K562 (cell line): ENCODE measurements around the gene DPM1. TPM values are rescaled to one million over a fixed set of nuclear protein-coding genes. Genes with fewer than 3 reads are reported as not detected.

Source experiments
- CBX2 ChIP-seq: fragments of 200-600 bp; sonication (generic); IDR thresholded peaks from one replicate; pipeline ENCODE4 v1.6.1; 2012; ENCODE audit warnings: mild to moderate bottlenecking, low read length, inconsistent platforms; ENCODE audit not compliant: insufficient read depth, poor library complexity, severe bottlenecking
- CEBPG ChIP-seq, 3 experiments: fragments of 200-800 bp in 1 of 3; sonication (Bioruptor generic) in 1 of 3; sonication (generic) in 1 of 3; formaldehyde crosslinking in 1 of 3; IDR thresholded peaks in 2 of 3; conservative IDR thresholded peaks in 1 of 3; 2 replicates each; pipeline versions ENCODE4 v1.6.1 to v1.8.0; 2016 to 2022; ENCODE audit warnings: missing compliant biosample characterization in 2 of 3, missing genetic modification characterization in 2 of 3, mild to moderate bottlenecking in 1 of 3, missing genetic modification reagents in 1 of 3
- E2F6 ChIP-seq, 2 experiments: IDR thresholded peaks; 2 replicates each; pipeline ENCODE4 v1.6.1; 2011; ENCODE audit warnings: borderline replicate concordance in 1 of 2, control low read depth in 1 of 2, low read depth in 1 of 2, low read length in 1 of 2, mild to moderate bottlenecking in 1 of 2, mixed read lengths in 1 of 2, moderate library complexity in 1 of 2; ENCODE audit not compliant: insufficient read depth in 1 of 2, insufficient read length in 1 of 2, poor library complexity in 1 of 2, severe bottlenecking in 1 of 2; ENCODE audit errors: extremely low read depth in 1 of 2
- ELF1 ChIP-seq: fragments of 200-800 bp; sonication (Bioruptor generic); IDR thresholded peaks from 2 replicates; pipeline ENCODE4 v1.6.1; 2016; ENCODE audit warnings: missing genetic modification characterization, missing compliant biosample characterization
- FOSL1 ChIP-seq: fragments of 200-800 bp; sonication (Bioruptor generic); conservative IDR thresholded peaks from 2 replicates; pipeline ENCODE4 v1.6.1; 2016; ENCODE audit warnings: missing genetic modification characterization, missing compliant biosample characterization
- HDGF ChIP-seq: fragments of 450-650 bp; IDR thresholded peaks from 2 replicates; pipeline ENCODE4 v1.6.1; 2016
- MEIS2 ChIP-seq: fragments of 450-650 bp; IDR thresholded peaks from 2 replicates; pipeline ENCODE4 v1.6.1; 2014; ENCODE audit warnings: mild to moderate bottlenecking; ENCODE audit not compliant: partially characterized antibody
- PHB2 ChIP-seq: fragments of 450-650 bp; IDR thresholded peaks from 2 replicates; pipeline ENCODE4 v1.6.1; 2017; ENCODE audit warnings: low read depth
- PKNOX1 ChIP-seq: fragments of 450-650 bp; IDR thresholded peaks from 2 replicates; pipeline ENCODE4 v1.6.1; 2016
- POLR2H ChIP-seq: IDR thresholded peaks from 2 replicates; pipeline ENCODE4 v1.6.1; 2016; ENCODE audit warnings: missing genetic modification characterization, low read depth, mild to moderate bottlenecking, control low read depth, missing compliant biosample characterization, moderate library complexity
- SETDB1 ChIP-seq: IDR thresholded peaks from one replicate; pipeline ENCODE4 v1.6.1; 2012; ENCODE audit warnings: low read length, control low read depth, inconsistent platforms
- SMAD2 ChIP-seq: fragments of 150-350 bp; IDR thresholded peaks from 2 replicates; pipeline ENCODE4 v1.6.1; 2014; ENCODE audit warnings: low read depth, mild to moderate bottlenecking, low read length
- TAF1 ChIP-seq: IDR thresholded peaks from 2 replicates; pipeline ENCODE4 v1.6.1; 2011; ENCODE audit warnings: mild to moderate bottlenecking, low read length, moderate library complexity; ENCODE audit not compliant: insufficient read depth, control insufficient read depth, severe bottlenecking; ENCODE audit errors: extremely low read depth
- TEAD1 ChIP-seq, 2 experiments: fragments of 450-650 bp in 1 of 2; sonication (generic) in 1 of 2; formaldehyde crosslinking; IDR thresholded peaks; 2 replicates each; pipeline versions ENCODE4 v1.4.0 to v1.8.0; 2020 to 2022; ENCODE audit warnings: mild to moderate bottlenecking in 2 of 2, missing genetic modification reagents in 1 of 2
- ZBTB11 ChIP-seq, 3 experiments: fragments of 200-800 bp in 1 of 3; fragments of 250-450 bp in 1 of 3; fragments of 450-650 bp in 1 of 3; sonication (Bioruptor Pico) in 1 of 3; sonication (Bioruptor generic) in 1 of 3; formaldehyde crosslinking in 1 of 3; IDR thresholded peaks; 2 replicates each; pipeline versions ENCODE4 v1.6.1 to v1.8.0; 2016 to 2022; ENCODE audit warnings: mild to moderate bottlenecking in 2 of 3, missing genetic modification characterization in 2 of 3, missing compliant biosample characterization in 1 of 3, moderate library complexity in 1 of 3
- ZBTB34 ChIP-seq: fragments of 250-450 bp; sonication (Bioruptor Pico); IDR thresholded peaks from 2 replicates; pipeline ENCODE4 v1.8.0; 2021; ENCODE audit warnings: mild to moderate bottlenecking, moderate library complexity
- ZFP36 ChIP-seq: fragments of 150-350 bp; IDR thresholded peaks from 2 replicates; pipeline ENCODE4 v1.6.1; 2018; ENCODE audit warnings: low read length, low read depth; ENCODE audit not compliant: partially characterized antibody
- ZNF444 ChIP-seq: fragments of 250-450 bp; sonication (Bioruptor Pico); IDR thresholded peaks from 2 replicates; pipeline ENCODE4 v1.4.0; 2020; ENCODE audit warnings: mild to moderate bottlenecking, moderate library complexity
- ZNF830 ChIP-seq: fragments of 250-450 bp; sonication (Bioruptor Pico); IDR thresholded peaks from 2 replicates; pipeline ENCODE4 v1.5.0; 2021; ENCODE audit warnings: mild to moderate bottlenecking
- polyA plus RNA-seq, 8 experiments: library from polyadenylated mRNA; depleted of rRNA in 4 of 8; stranded (reverse) in 5 of 8; unstranded in 3 of 8; fragments of >200 nt; fragmentation: Nextera tagmentation in 2 of 8; fragmentation: Illumina TruSeq in 1 of 8; extraction: Ambion mirVana in 2 of 8; extraction: Trizol in 1 of 8; gene quantifications; 2 replicates each; pipeline versions ENCODE4 v1.2.1 to v1.2.3, GENCODE V29; 2011 to 2014; ENCODE audit warnings: inconsistent platforms in 1 of 8, missing spikeins in 1 of 8
- total RNA-seq, 7 experiments: library from RNA; depleted of rRNA in 6 of 7; stranded (reverse); fragments of >200 nt in 6 of 7; fragmentation: Illumina TruSeq in 2 of 7; extraction: Trizol in 2 of 7; gene quantifications; 2 replicates each; pipeline versions ENCODE4 v1.2.1 to v1.2.3, GENCODE V29; 2011 to 2021; ENCODE audit warnings: low replicate concordance in 1 of 7

The DPM1 gene
- total and polyA plus RNA-seq, 9 of the 15 experiments (the other 6 are each of a cell fraction or from before 2014, with no cell fraction given), result 75.2 to 190 (median 153) TPM

GRCh38 chr20:50980071-50980681 is 21.8 kb upstream of the DPM1 start (continued):
- no peak for TF ChIP-seq SETDB1
- no peak for TF ChIP-seq TAF1
- TF ChIP-seq MEIS2, result peak; percentile 71
- peak; percentile 88 for TF ChIP-seq CEBPG (CRISPR knock-in tag; IDR thresholded peaks at IDR 0.05)
- peak in 1 of 2 experiments; percentile 94; a peak in 2 of 4 replicates for TF ChIP-seq CEBPG (tag; conservative IDR thresholded peaks at IDR 0.05 in 1 of 2, IDR thresholded peaks at IDR 0.05 in 1 of 2)
- TF ChIP-seq PHB2, result no peak
- no peak for TF ChIP-seq ELF1
- peak; percentile 62 for TF ChIP-seq PKNOX1
- peak in 1 of 2 experiments; percentile 29; a peak in 1 of 4 replicates for TF ChIP-seq TEAD1 (CRISPR knock-in tag; IDR thresholded peaks at IDR 0.05)
- no peak for TF ChIP-seq HDGF
- no peak for TF ChIP-seq POLR2H
- no peak for TF ChIP-seq ZFP36
- no peak for TF ChIP-seq CBX2
- TF ChIP-seq ZNF444 (CRISPR knock-in tag), result no peak
- TF ChIP-seq E2F6 (IDR thresholded peaks at IDR 0.05; ENCODE audit: borderline replicate concordance in 1 of 2, extremely low read depth in 1 of 2, insufficient read depth in 1 of 2, insufficient read length in 1 of 2, low read depth in 1 of 2, low read length in 1 of 2, poor library complexity in 1 of 2, severe bottlenecking in 1 of 2), result no peak
- peak; percentile 96 for TF ChIP-seq FOSL1
- TF ChIP-seq ZBTB34 (CRISPR knock-in tag), result no peak
- TF ChIP-seq ZBTB11 (CRISPR knock-in tag; IDR thresholded peaks at IDR 0.05), result 0 out of 6 replicates have a peak, but pooled peaks of 1 of the 3 experiments have one; percentile 21
- no peak for TF ChIP-seq SMAD2
- TF ChIP-seq ZNF830 (CRISPR knock-in tag), result no peak
